MM.1S (cell line): ENCODE data around the gene VEZT.

Experiments used
- DNase-seq: peaks from one replicate; pipeline ENCODE4 v3.0.0-alpha.2; 2015
- H2AFZ ChIP-seq: fragments of 300-600 bp; sonication (generic); 2 replicates; pipeline ENCODE4 v1.6.0; 2016; ENCODE audit warnings: antibody characterized with exemption, low read length
- H3F3A ChIP-seq: fragments of 300-600 bp; sonication (generic); 2 replicates; pipeline ENCODE4 v1.6.1; 2016; ENCODE audit warnings: mild to moderate bottlenecking, antibody characterized with exemption, low read length, moderate library complexity, mixed read lengths; ENCODE audit not compliant: insufficient read depth
- H3K27ac ChIP-seq: fragments of 300-600 bp; sonication (generic); 2 replicates; pipeline ENCODE4 v1.5.1; 2016; ENCODE audit warnings: mild to moderate bottlenecking, low read length
- H3K27me3 ChIP-seq: fragments of 300-600 bp; sonication (generic); replicated peaks from 2 replicates; pipeline ENCODE4 v1.6.0; 2016; ENCODE audit warnings: low read length; ENCODE audit not compliant: insufficient read depth
- H3K36me3 ChIP-seq: fragments of 300-600 bp; sonication (generic); replicated peaks from 2 replicates; pipeline ENCODE4 v1.6.1; 2016; ENCODE audit warnings: mild to moderate bottlenecking, low read length, mixed read lengths; ENCODE audit not compliant: insufficient read depth
- H3K4me1 ChIP-seq: fragments of 300-600 bp; sonication (generic); 2 replicates; pipeline ENCODE4 v1.6.1; 2016; ENCODE audit warnings: low read length, mixed read lengths
- H3K4me2 ChIP-seq: fragments of 300-600 bp; sonication (generic); 2 replicates; pipeline ENCODE4 v1.6.0; 2016; ENCODE audit warnings: low read depth, low read length
- H3K4me3 ChIP-seq: fragments of 300-600 bp; sonication (generic); 2 replicates; pipeline ENCODE4 v1.5.1; 2016; ENCODE audit warnings: low read length, mixed read lengths
- H3K79me2 ChIP-seq: fragments of 300-600 bp; sonication (generic); 2 replicates; pipeline ENCODE4 v1.6.1; 2016; ENCODE audit warnings: mixed run types, low read length, mixed read lengths
- H3K9ac ChIP-seq: fragments of 300-600 bp; sonication (generic); 2 replicates; pipeline ENCODE4 v1.6.1; 2016; ENCODE audit warnings: low read length, mixed read lengths
- H3K9me2 ChIP-seq: fragments of 300-600 bp; sonication (generic); replicated peaks from 2 replicates; pipeline ENCODE4 v1.6.1; 2016; ENCODE audit warnings: mild to moderate bottlenecking, low read length, mixed read lengths; ENCODE audit not compliant: insufficient read depth
- H3K9me3 ChIP-seq: fragments of 300-600 bp; sonication (generic); replicated peaks from 2 replicates; pipeline ENCODE4 v1.6.1; 2016; ENCODE audit warnings: mild to moderate bottlenecking, low read length, mixed read lengths; ENCODE audit not compliant: insufficient read depth
- H4K20me1 ChIP-seq: fragments of 300-600 bp; sonication (generic); 2 replicates; pipeline ENCODE4 v1.6.1; 2016; ENCODE audit warnings: mild to moderate bottlenecking, low read length, moderate library complexity, mixed read lengths; ENCODE audit not compliant: insufficient read depth
- CTCF ChIP-seq: fragments of 300-600 bp; sonication (generic); IDR thresholded peaks from 2 replicates; pipeline ENCODE4 v1.5.1; 2016; ENCODE audit warnings: antibody characterized with exemption, low read length, mixed read lengths
- EZH2 ChIP-seq: fragments of 300-600 bp; sonication (generic); optimal IDR thresholded peaks from 2 replicates; pipeline ENCODE3; 2017; ENCODE audit warnings: low read depth, mild to moderate bottlenecking, antibody characterized with exemption, low read length, mixed read lengths
- EZH2phosphoT487 ChIP-seq: fragments of 300-600 bp; sonication (generic); IDR thresholded peaks from 2 replicates; pipeline ENCODE4 v1.6.1; 2018; ENCODE audit warnings: antibody characterized with exemption, low read length

VEZT gene

DNA sequence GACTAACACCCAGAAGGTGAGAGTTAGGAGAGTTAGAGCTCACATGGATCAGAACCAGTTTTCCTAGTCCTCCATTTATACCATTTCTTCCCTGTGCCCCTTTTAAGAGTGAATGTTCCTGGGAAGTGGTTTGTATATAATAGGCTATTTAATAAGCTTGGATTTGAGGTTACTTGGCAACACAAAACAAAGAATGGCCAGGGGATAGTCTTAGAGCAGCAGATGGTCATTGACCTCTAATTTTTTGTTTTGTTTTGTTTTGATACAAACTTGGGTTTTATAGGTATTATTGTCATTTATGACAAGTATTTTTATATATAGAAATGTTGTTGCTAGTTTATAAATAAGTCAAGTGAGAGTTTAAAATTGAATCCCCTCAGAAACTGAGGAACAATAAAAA is 35.8 kb downstream of the VEZT start:
- Histone ChIP-seq H3K9me3 (no peaks in the 10 kb centered on the region), H3K27ac (no peak overlapping the region), H3K4me3 (no peak overlapping the region), H3F3A (no peaks in the 10 kb centered on the region), H3K27me3 (no peaks in the 10 kb centered on the region), H3K36me3 (peaks cover 3% of the 10 kb centered on the region; the same call in 1 of the 2 replicates), H3K4me1 (no peaks in the 10 kb centered on the region), H3K9me2 (no peaks in the 10 kb centered on the region), H3K79me2 (peaks cover 20% of the 10 kb centered on the region; the same call in 1 of the 2 replicates), H3K9ac (no peak overlapping the region), H4K20me1 (no peaks in the 10 kb centered on the region), H2AFZ (no peak overlapping the region), H3K4me2 (no peak overlapping the region)
- DNase-seq: no peak
- no peak for TF ChIP-seq EZH2phosphoT487
- no peak for TF ChIP-seq CTCF
- no peak for TF ChIP-seq EZH2

- no peaks in the 10 kb centered on the region for H3K27me3 ChIP-seq
- no peaks in the 10 kb centered on the region for H3K9me3 ChIP-seq
- no peaks in the 10 kb centered on the region for H3F3A ChIP-seq
- no peak overlapping the region for H3K4me3 ChIP-seq
- no peak overlapping the region for H3K27ac ChIP-seq
- H3K4me1 ChIP-seq: no peaks in the 10 kb centered on the region
- no peak overlapping the region for H3K9ac ChIP-seq
- H3K36me3 ChIP-seq: peaks cover 3% of the 10 kb centered on the region; the same call in 1 of the 2 replicates
- H3K9me2 ChIP-seq: no peaks in the 10 kb centered on the region
- H2AFZ ChIP-seq: no peak overlapping the region
- H3K4me2 ChIP-seq: no peak overlapping the region
- no peak for DNase-seq
- TF ChIP-seq EZH2phosphoT487: no peak
- TF ChIP-seq CTCF: no peak
- TF ChIP-seq EZH2: no peak
- H3K79me2 ChIP-seq: 0 out of 2 replicates have a peak, but pooled peaks cover 4% of the 10 kb centered on the region
- H4K20me1 ChIP-seq: no peaks in the 10 kb centered on the region
Measured at GRCh38 chr12:95257541-95257940, 39.9 kb downstream of the VEZT start.

GRCh38 chr12:95258151-95258550 is 40.5 kb downstream of the VEZT start:
- Histone ChIP-seq H3K9ac (no peak overlapping the region), H3K4me2 (no peak overlapping the region), H3K36me3 (peaks cover 3% of the 10 kb centered on the region; the same call in 1 of the 2 replicates), H3K9me3 (no peaks in the 10 kb centered on the region), H2AFZ (no peak overlapping the region), H3K27me3 (no peaks in the 10 kb centered on the region), H3K9me2 (no peaks in the 10 kb centered on the region), H3K4me3 (no peak overlapping the region), H3F3A (no peaks in the 10 kb centered on the region), H3K27ac (no peak overlapping the region), H4K20me1 (no peaks in the 10 kb centered on the region), H3K4me1 (no peaks in the 10 kb centered on the region), H3K79me2 (0 out of 2 replicates have a peak, but pooled peaks cover 2% of the 10 kb centered on the region)
- TF ChIP-seq CTCF (no peak), EZH2phosphoT487 (no peak), EZH2 (no peak)
- DNase-seq: no peak
